Prostate gland (tissue), 2 donors: ENCODE measurements around the gene BMPER. TPM values are rescaled to one million over a fixed set of nuclear protein-coding genes. Genes with fewer than 3 reads are reported as not detected.
A peak's percentile ranks its signal among the peaks of the same experiment; 100 is the strongest.

Experiments
- DNase-seq: peaks from one replicate; pipeline ENCODE4 v3.0.0-alpha.2; 2019; ENCODE audit warnings: low spot score
- H3K27ac ChIP-seq, 2 donors: fragments of 200-600 bp; sonication (generic); 2 replicates each; pipeline ENCODE4 v1.5.1; 2017 to 2019
- H3K27me3 ChIP-seq: fragments of 200-600 bp; sonication (generic); replicated peaks from 2 replicates; pipeline ENCODE4 v1.5.1; 2019; ENCODE audit not compliant: insufficient read depth
- H3K36me3 ChIP-seq, 2 donors: fragments of 200-600 bp; sonication (generic); 1 replicate in 1 of 2; 2 replicates in 1 of 2; pipeline versions ENCODE4 v1.5.1 to v1.8.1; 2017 to 2019
- H3K4me1 ChIP-seq: fragments of 200-600 bp; sonication (generic); replicated peaks from 2 replicates; pipeline ENCODE4 v1.5.1; 2019
- H3K4me3 ChIP-seq, 2 donors: fragments of 200-600 bp; sonication (generic); 2 replicates each; pipeline ENCODE4 v1.5.1; 2017 to 2019
- H3K9me3 ChIP-seq: fragments of 200-600 bp; sonication (generic); 2 replicates; pipeline ENCODE4 v1.5.1; 2017
- CTCF ChIP-seq, 4 experiments: fragments of 200-600 bp in 2 of 4; fragments of 450-650 bp in 2 of 4; sonication (generic) in 2 of 4; IDR thresholded peaks; 1 replicate in 3 of 4; 2 replicates in 1 of 4; pipeline ENCODE4 v1.5.1; 2016 to 2019; ENCODE audit warnings: antibody characterized with exemption in 4 of 4, mild to moderate bottlenecking in 2 of 4, moderate library complexity in 2 of 4
- POLR2A ChIP-seq: fragments of 450-650 bp; IDR thresholded peaks from one replicate; pipeline ENCODE4 v1.6.1; 2016; ENCODE audit warnings: antibody characterized with exemption, mild to moderate bottlenecking
- POLR2AphosphoS5 ChIP-seq: sonication (generic); formaldehyde crosslinking; IDR thresholded peaks from one replicate; pipeline ENCODE4 v1.6.1; 2017; ENCODE audit warnings: antibody characterized with exemption
- WGBS: methylation state at CpG from one replicate; pipeline ENCODE4 v1.1.5; 2018; 5-methylcytosine and 5-hydroxymethylcytosine counted together
- intact Hi-C: fragments of 100-400 bp; cut with DNase I; formaldehyde crosslinking; loops from one replicate; pipeline ENCODE4 v1.14.2; 2022
- total RNA-seq, 2 donors: library from RNA; depleted of rRNA; stranded (reverse); fragments of >200 nt; gene quantifications; one replicate each; pipeline ENCODE4 v1.1.0, GENCODE V29; 2016

BMPER gene
- total RNA-seq, 2 donors from 2014 or later: 4.5 to 8.4 TPM

GRCh38 chr7:34087892-34088891, 182.9 kb downstream of the BMPER start:
- no peak for DNase-seq
- no peaks in the 10 kb centered on the region for H3K4me1 ChIP-seq
- H3K27ac ChIP-seq: no peak overlapping the region
- intact Hi-C loops: no loop called here
- 82% methylated on average over 10 of the region's 10 CpGs for whole genome bisulfite sequencing
- no peak for TF ChIP-seq POLR2AphosphoS5
- TF ChIP-seq CTCF (IDR thresholded peaks at IDR 0.05): peak in 2 of 4 experiments; percentile 33 to 47
- H3K36me3 ChIP-seq: no peaks in the 10 kb centered on the region
- H3K9me3 ChIP-seq: no peaks in the 10 kb centered on the region
- H3K4me3 ChIP-seq: no peak overlapping the region
- H3K27me3 ChIP-seq: no peaks in the 10 kb centered on the region

GRCh38 chr7:34090816-34091215, 185.5 kb downstream of the BMPER start:
- no peaks in the 10 kb centered on the region for H3K27me3 ChIP-seq
- no peaks in the 10 kb centered on the region for H3K36me3 ChIP-seq
- H3K4me3 ChIP-seq: no peak overlapping the region
- H3K27ac ChIP-seq: no peak overlapping the region
- WGBS: 49% methylated on average over 5 of the region's 5 CpGs
- no peak for TF ChIP-seq POLR2A
- no peak for TF ChIP-seq CTCF (IDR thresholded peaks at IDR 0.05)
- TF ChIP-seq POLR2AphosphoS5: no peak
- H3K9me3 ChIP-seq: no peaks in the 10 kb centered on the region
- no peaks in the 10 kb centered on the region for H3K4me1 ChIP-seq
- intact Hi-C loops: loop anchor here (10.0 kb wide), 1 partner anchor 944 kb away; the partner anchor contains the start of gene DPY19L1
- no peak for DNase-seq

GRCh38 chr7:34091321-34091917, 186.1 kb downstream of the BMPER start:
- WGBS: 53% methylated on average over 4 of the region's 4 CpGs
- H3K27ac ChIP-seq: no peak overlapping the region
- H3K36me3 ChIP-seq: no peaks in the 10 kb centered on the region
- intact Hi-C loops: loop anchor here (10.0 kb wide), 1 partner anchor 943 kb away; the partner anchor contains the start of gene DPY19L1
- H3K4me1 ChIP-seq: no peaks in the 10 kb centered on the region
- H3K27me3 ChIP-seq: no peaks in the 10 kb centered on the region
- H3K4me3 ChIP-seq: no peak overlapping the region
- DNase-seq: no peak
- TF ChIP-seq POLR2AphosphoS5: no peak
- TF ChIP-seq POLR2A: no peak
- peak in 3 of 4 experiments; percentile 36 to 44 (median 43) for TF ChIP-seq CTCF (IDR thresholded peaks at IDR 0.05)
- no peaks in the 10 kb centered on the region for H3K9me3 ChIP-seq

- Histone ChIP-seq H3K36me3 (no peaks in the 10 kb centered on the region), H3K27me3 (no peaks in the 10 kb centered on the region), H3K4me1 (no peaks in the 10 kb centered on the region), H3K27ac (no peak overlapping the region), H3K4me3 (no peak overlapping the region), H3K9me3 (no peaks in the 10 kb centered on the region)
- no peak for DNase-seq
- TF ChIP-seq POLR2AphosphoS5 (no peak), POLR2A (no peak), CTCF (IDR thresholded peaks at IDR 0.05) (no peak)
- intact Hi-C loops: loop anchor here (10.0 kb wide), 1 partner anchor 942 kb away; the partner anchor contains the start of gene DPY19L1
- 83% methylated on average over 3 of the region's 3 CpGs for WGBS
Observed at GRCh38 chr7:34093276-34093675, 187.9 kb downstream of the BMPER start.
